Nephron progenitor cell (in vitro differentiated cells): ENCODE results near the gene CEP55.

Experiments used
- DNase-seq: peaks from one replicate; pipeline ENCODE4 v3.0.0; 2021
- H3K27ac Mint-ChIP-seq: 2 replicates; pipeline ENCODE4 v1.8.0; 2021; ENCODE audit warnings: mild to moderate bottlenecking, moderate library complexity, mixed read lengths
- H3K27me3 Mint-ChIP-seq: 2 replicates; pipeline ENCODE4 v1.8.0; 2021; ENCODE audit warnings: mild to moderate bottlenecking, low read depth, mixed read lengths; ENCODE audit not compliant: poor library complexity
- H3K36me3 Mint-ChIP-seq: 2 replicates; pipeline ENCODE4 v1.8.0; 2021; ENCODE audit warnings: low read depth, mixed read lengths
- H3K4me1 Mint-ChIP-seq: 2 replicates; pipeline ENCODE4 v1.8.0; 2021; ENCODE audit warnings: mixed read lengths
- H3K4me3 Mint-ChIP-seq: 2 replicates; pipeline ENCODE4 v1.8.0; 2021; ENCODE audit warnings: mild to moderate bottlenecking, moderate library complexity, mixed read lengths
- H3K9me3 Mint-ChIP-seq: 2 replicates; pipeline ENCODE4 v1.8.0; 2021; ENCODE audit warnings: mild to moderate bottlenecking, moderate library complexity, mixed read lengths
- TF ChIP-seq, protein P1 (sequence below): fragments of 200-600 bp; sonication (generic); IDR thresholded peaks from 2 replicates; pipeline ENCODE4 v1.5.0; 2021; ENCODE audit warnings: antibody characterized with exemption

Gene CEP55

DNA sequence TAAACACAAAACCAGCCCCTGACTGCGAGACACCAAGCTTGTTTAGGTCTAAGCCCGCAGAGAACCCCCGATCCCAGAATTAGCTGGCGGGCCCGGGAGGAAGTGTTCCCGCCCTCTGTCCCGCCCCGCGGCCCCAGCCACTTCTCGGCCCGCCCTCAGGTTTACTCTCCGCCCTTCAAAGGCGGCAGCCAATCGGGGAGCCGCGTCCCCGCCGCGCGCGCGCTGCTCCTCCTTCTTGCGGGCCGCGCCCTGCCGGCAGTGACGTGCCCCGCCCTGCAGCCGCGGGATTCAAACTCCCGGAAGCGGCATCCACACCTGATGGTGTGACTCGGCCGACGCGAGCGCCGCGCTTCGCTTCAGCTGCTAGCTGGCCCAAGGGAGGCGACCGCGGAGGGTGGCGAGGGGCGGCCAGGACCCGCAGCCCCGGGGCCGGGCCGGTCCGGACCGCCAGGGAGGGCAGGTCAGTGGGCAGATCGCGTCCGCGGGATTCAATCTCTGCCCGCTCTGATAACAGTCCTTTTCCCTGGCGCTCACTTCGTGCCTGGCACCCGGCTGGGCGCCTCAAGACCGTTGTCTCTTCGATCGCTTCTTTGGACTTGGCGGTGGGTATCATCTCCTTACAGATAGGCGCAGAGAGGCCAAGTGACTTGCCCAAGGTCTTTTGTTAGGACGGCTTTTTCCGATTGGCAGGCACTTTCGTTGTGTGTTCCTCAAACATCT lies at the start of gene CEP55:
Gene CEP55, plus strand, starts transcription at position 291 of the 720 bp plus-strand sequence. CDS start 3,440 bp downstream, outside the sequence.
- H3K4me3 Mint-ChIP-seq = peak within 1 kb of the TSS; percentile 96
- DNase-seq = peak; percentile 97
- TF ChIP-seq, protein P1, sequence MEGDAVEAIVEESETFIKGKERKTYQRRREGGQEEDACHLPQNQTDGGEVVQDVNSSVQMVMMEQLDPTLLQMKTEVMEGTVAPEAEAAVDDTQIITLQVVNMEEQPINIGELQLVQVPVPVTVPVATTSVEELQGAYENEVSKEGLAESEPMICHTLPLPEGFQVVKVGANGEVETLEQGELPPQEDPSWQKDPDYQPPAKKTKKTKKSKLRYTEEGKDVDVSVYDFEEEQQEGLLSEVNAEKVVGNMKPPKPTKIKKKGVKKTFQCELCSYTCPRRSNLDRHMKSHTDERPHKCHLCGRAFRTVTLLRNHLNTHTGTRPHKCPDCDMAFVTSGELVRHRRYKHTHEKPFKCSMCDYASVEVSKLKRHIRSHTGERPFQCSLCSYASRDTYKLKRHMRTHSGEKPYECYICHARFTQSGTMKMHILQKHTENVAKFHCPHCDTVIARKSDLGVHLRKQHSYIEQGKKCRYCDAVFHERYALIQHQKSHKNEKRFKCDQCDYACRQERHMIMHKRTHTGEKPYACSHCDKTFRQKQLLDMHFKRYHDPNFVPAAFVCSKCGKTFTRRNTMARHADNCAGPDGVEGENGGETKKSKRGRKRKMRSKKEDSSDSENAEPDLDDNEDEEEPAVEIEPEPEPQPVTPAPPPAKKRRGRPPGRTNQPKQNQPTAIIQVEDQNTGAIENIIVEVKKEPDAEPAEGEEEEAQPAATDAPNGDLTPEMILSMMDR = no peak
- peaks cover 3% of the 10 kb centered on the region for H3K27me3 Mint-ChIP-seq
- no peaks in the 10 kb centered on the region for H3K9me3 Mint-ChIP-seq
- peaks cover 50% of the 10 kb centered on the region for H3K4me1 Mint-ChIP-seq
- H3K27ac Mint-ChIP-seq = peak within 1 kb of the TSS; percentile 75
- peaks cover 9% of the 10 kb centered on the region for H3K36me3 Mint-ChIP-seq

GRCh38 chr10:93447019-93447418 lies 49.4 kb upstream of the CEP55 start:
- Mint-ChIP-seq H3K4me1 (peaks cover 55% of the 10 kb centered on the region), H3K27ac (peak overlapping the region; percentile 100), H3K27me3 (no peaks in the 10 kb centered on the region), H3K36me3 (peaks cover 12% of the 10 kb centered on the region), H3K4me3 (no peak overlapping the region), H3K9me3 (peaks cover 3% of the 10 kb centered on the region)
- TF ChIP-seq, protein P1 = no peak
- no peak for DNase-seq

- Mint-ChIP-seq H3K4me1 (peaks cover 48% of the 10 kb centered on the region), H3K9me3 (peaks cover 3% of the 10 kb centered on the region), H3K36me3 (peaks cover 12% of the 10 kb centered on the region), H3K27me3 (no peaks in the 10 kb centered on the region), H3K27ac (no peak overlapping the region), H3K4me3 (no peak overlapping the region)
- TF ChIP-seq, protein P1 = no peak
- no peak for DNase-seq
These were observed 48.4 kb upstream of the CEP55 start for GRCh38 chr10:93447970-93448369.

DNA sequence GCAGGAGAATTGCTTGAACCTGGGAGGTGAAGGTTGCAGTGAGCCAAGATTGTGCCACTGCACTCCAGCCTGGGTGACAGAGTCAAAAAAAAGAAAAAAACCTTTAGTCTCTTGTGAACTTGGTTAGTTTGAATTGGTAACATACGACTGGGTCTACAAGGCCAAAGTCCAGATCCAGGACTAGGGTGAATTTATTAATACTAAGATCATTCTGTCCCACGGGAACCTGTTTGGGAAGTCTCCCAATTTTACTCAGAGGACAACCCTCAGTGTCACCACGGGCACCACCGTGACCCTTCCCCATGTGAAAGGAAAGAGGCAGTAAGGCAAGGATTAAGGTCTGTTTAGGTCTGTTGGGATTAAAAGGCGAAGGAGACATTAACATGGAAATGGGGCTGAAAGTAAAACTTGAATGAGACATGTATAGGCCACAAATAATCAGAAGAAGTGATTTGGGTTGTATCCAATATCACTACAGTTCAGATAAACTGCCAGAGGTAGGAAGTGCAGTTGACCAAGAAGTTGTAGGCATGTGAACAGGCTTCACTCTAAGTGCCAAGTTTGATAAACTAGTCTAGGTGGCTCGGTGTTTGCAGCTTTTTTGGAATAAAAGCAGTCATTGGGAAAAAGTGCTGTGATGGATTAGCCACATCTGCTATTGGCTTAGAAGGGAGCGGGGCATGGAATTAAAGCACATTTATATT lies 45.0 kb upstream of the CEP55 start:
- no peak for DNase-seq
- Mint-ChIP-seq H3K9me3 (no peaks in the 10 kb centered on the region), H3K36me3 (peaks cover 7% of the 10 kb centered on the region), H3K4me3 (no peak overlapping the region), H3K27me3 (no peaks in the 10 kb centered on the region), H3K27ac (peak overlapping the region; percentile 27), H3K4me1 (peaks cover 23% of the 10 kb centered on the region)
- TF ChIP-seq, protein P1 = no peak

DNA sequence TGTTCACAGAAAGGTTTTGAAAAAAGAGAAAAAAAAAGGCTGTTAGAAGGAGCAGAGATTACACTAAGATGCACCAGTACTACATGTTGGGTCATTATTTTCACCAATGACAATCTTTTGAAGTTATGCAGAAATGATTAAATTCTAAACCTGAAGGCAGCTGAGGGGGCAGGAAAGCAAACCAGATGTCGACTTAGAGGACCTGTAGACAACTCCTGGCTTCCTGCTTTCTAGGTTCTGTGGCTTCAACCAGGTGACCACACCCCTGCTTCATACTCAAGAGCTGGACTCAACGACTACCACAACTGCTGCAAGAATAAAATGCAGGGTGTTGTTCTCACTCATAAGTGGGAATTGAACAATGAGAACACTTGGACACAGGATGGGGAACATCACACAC lies 44.3 kb upstream of the CEP55 start:
- no peaks in the 10 kb centered on the region for H3K27me3 Mint-ChIP-seq
- DNase-seq = no peak
- H3K36me3 Mint-ChIP-seq = peaks cover 10% of the 10 kb centered on the region
- H3K4me1 Mint-ChIP-seq = peaks cover 21% of the 10 kb centered on the region
- no peaks in the 10 kb centered on the region for H3K9me3 Mint-ChIP-seq
- TF ChIP-seq, protein P1 = no peak
- no peak overlapping the region for H3K4me3 Mint-ChIP-seq
- no peak overlapping the region for H3K27ac Mint-ChIP-seq
